Liver (tissue), 3 donors: ENCODE results near the gene LMCD1.

Experiments used
- NR2F2 ChIP-seq: IDR thresholded peaks from 2 replicates; pipeline ENCODE4 v1.6.1; 2016; ENCODE audit warnings: antibody characterized with exemption
- SP1 ChIP-seq: IDR thresholded peaks from 2 replicates; pipeline ENCODE4 v1.6.1; 2018; ENCODE audit warnings: antibody characterized with exemption, mild to moderate bottlenecking
- TAF1 ChIP-seq: conservative IDR thresholded peaks from 2 replicates; pipeline ENCODE4 v1.6.1; 2016; ENCODE audit warnings: antibody characterized with exemption, mild to moderate bottlenecking
- YY1 ChIP-seq: IDR thresholded peaks from 2 replicates; pipeline ENCODE4 v1.6.1; 2016; ENCODE audit warnings: antibody characterized with exemption, mild to moderate bottlenecking
- TF ChIP-seq, protein P1 (sequence below): fragments of 150-350 bp; IDR thresholded peaks from 2 replicates; pipeline ENCODE4 v1.5.1; 2017; ENCODE audit warnings: improper control_type of control experiment, low read depth, low read length; ENCODE audit not compliant: missing input control
- TF ChIP-seq, protein P2 (sequence below): IDR thresholded peaks from 2 replicates; pipeline ENCODE4 v1.6.1; 2016; ENCODE audit warnings: antibody characterized with exemption
- donor health status: healthy.
- donor health status: healthy.

DNA sequence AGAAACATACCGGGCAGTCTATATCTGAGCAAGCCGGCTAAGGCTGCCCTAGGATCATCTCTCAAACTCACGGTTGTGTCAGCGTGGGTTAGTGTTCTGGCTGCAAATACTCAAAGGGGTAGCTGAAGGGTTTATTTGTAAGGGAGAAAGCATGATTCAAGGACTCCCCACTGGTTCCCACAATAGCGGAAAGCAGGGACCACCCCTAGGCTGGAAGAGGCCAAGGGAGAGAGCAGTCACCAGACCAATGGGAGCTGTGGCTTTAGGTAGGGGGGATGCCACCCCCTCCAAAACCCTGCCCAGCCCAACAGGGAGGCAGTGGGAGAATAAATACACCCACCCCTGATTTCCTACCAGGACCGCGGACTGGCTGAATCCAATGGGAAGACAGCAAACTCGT, 7.3 kb upstream of the LMCD1 start:
- TF ChIP-seq, protein P1, sequence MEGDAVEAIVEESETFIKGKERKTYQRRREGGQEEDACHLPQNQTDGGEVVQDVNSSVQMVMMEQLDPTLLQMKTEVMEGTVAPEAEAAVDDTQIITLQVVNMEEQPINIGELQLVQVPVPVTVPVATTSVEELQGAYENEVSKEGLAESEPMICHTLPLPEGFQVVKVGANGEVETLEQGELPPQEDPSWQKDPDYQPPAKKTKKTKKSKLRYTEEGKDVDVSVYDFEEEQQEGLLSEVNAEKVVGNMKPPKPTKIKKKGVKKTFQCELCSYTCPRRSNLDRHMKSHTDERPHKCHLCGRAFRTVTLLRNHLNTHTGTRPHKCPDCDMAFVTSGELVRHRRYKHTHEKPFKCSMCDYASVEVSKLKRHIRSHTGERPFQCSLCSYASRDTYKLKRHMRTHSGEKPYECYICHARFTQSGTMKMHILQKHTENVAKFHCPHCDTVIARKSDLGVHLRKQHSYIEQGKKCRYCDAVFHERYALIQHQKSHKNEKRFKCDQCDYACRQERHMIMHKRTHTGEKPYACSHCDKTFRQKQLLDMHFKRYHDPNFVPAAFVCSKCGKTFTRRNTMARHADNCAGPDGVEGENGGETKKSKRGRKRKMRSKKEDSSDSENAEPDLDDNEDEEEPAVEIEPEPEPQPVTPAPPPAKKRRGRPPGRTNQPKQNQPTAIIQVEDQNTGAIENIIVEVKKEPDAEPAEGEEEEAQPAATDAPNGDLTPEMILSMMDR, result no peak
- no peak for TF ChIP-seq SP1
- no peak for TF ChIP-seq YY1
- TF ChIP-seq NR2F2, result no peak
- TF ChIP-seq, protein P2, sequence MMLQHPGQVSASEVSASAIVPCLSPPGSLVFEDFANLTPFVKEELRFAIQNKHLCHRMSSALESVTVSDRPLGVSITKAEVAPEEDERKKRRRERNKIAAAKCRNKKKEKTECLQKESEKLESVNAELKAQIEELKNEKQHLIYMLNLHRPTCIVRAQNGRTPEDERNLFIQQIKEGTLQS, result no peak
- TF ChIP-seq TAF1, result no peak
